ENCODE data around the gene ATG7. TPM values are rescaled to one million over a fixed set of nuclear protein-coding genes. Genes with fewer than 3 reads are reported as not detected.

ATG7 gene
- total and polyA plus RNA-seq, 2 donors from 2014 or later: 15.3 to 54.9 TPM

GRCh38 chr3:11391174-11391879, 119.1 kb downstream of the ATG7 start:
- DNase-seq: peak in 2 of 5 donors; percentile 70 to 72
- intact Hi-C loops (cut with DNase I): no loop called here
- Histone ChIP-seq H3K36me3 (ENCODE audit: control insufficient read depth in 2 of 3, insufficient read depth in 3 of 3, low read length in 3 of 3) (no peaks in the 10 kb centered on the region), H3K4me3 (ENCODE audit: low read length in 3 of 3) (peak overlapping the region in 2 of 3 donors; percentile 14 to 30), H3K4me1 (ENCODE audit: control insufficient read depth in 2 of 3, insufficient read depth in 2 of 3, low read depth in 1 of 3, low read length in 3 of 3) (peaks cover 0 to 6% (median 4%) of the 10 kb centered on the region in 3 donors), H3K27me3 (ENCODE audit: control insufficient read depth, insufficient read depth, low read length) (no peaks in the 10 kb centered on the region), H3K9me3 (ENCODE audit: control insufficient read depth in 2 of 3, insufficient read depth in 1 of 3, low read length in 3 of 3) (no peaks in the 10 kb centered on the region), H3K27ac (ENCODE audit: low read depth in 2 of 2, low read length in 2 of 2) (no peak overlapping the region), H3K9ac (ENCODE audit: low read length in 3 of 3) (no peak overlapping the region)
- no peak for FAIRE-seq
- no peak for TF ChIP-seq CTCF (IDR thresholded peaks at IDR 0.05; ENCODE audit: borderline replicate concordance, extremely low read depth, insufficient read depth)

GRCh38 chr3:11392014-11392859, 120.0 kb downstream of the ATG7 start:
- DNase-seq (peak in 1 of 5 donors; percentile 41), FAIRE-seq (no peak)
- Histone ChIP-seq H3K9ac (ENCODE audit: low read length in 3 of 3) (no peak overlapping the region), H3K27ac (ENCODE audit: low read depth in 2 of 2, low read length in 2 of 2) (no peak overlapping the region), H3K27me3 (ENCODE audit: control insufficient read depth, insufficient read depth, low read length) (no peaks in the 10 kb centered on the region), H3K36me3 (ENCODE audit: control insufficient read depth in 2 of 3, insufficient read depth in 3 of 3, low read length in 3 of 3) (no peaks in the 10 kb centered on the region), H3K4me1 (ENCODE audit: control insufficient read depth in 2 of 3, insufficient read depth in 2 of 3, low read depth in 1 of 3, low read length in 3 of 3) (peaks cover 0 to 6% (median 4%) of the 10 kb centered on the region in 3 donors), H3K4me3 (ENCODE audit: low read length in 3 of 3) (no peak overlapping the region), H3K9me3 (ENCODE audit: control insufficient read depth in 2 of 3, insufficient read depth in 1 of 3, low read length in 3 of 3) (no peaks in the 10 kb centered on the region)
- no peak for TF ChIP-seq CTCF (IDR thresholded peaks at IDR 0.05; ENCODE audit: borderline replicate concordance, extremely low read depth, insufficient read depth)
- intact Hi-C loops (cut with DNase I): no loop called here

- no peak overlapping the region for H3K27ac ChIP-seq (ENCODE audit: low read depth in 2 of 2, low read length in 2 of 2)
- DNase-seq: no peak
- H3K4me3 ChIP-seq (ENCODE audit: low read length in 3 of 3): no peak overlapping the region
- no peak overlapping the region for H3K9ac ChIP-seq (ENCODE audit: low read length in 3 of 3)
- no peaks in the 10 kb centered on the region for H3K27me3 ChIP-seq (ENCODE audit: control insufficient read depth, insufficient read depth, low read length)
- H3K4me1 ChIP-seq (ENCODE audit: control insufficient read depth in 2 of 3, insufficient read depth in 2 of 3, low read depth in 1 of 3, low read length in 3 of 3): peaks cover 0 to 6% (median 4%) of the 10 kb centered on the region in 3 donors
- no peaks in the 10 kb centered on the region for H3K36me3 ChIP-seq (ENCODE audit: control insufficient read depth in 2 of 3, insufficient read depth in 3 of 3, low read length in 3 of 3)
- no peaks in the 10 kb centered on the region for H3K9me3 ChIP-seq (ENCODE audit: control insufficient read depth in 2 of 3, insufficient read depth in 1 of 3, low read length in 3 of 3)
- no peak for FAIRE-seq
- intact Hi-C loops (cut with DNase I): no loop called here
- TF ChIP-seq CTCF (IDR thresholded peaks at IDR 0.05; ENCODE audit: borderline replicate concordance, extremely low read depth, insufficient read depth): no peak
Measured at GRCh38 chr3:11392860-11393114, 120.6 kb downstream of the ATG7 start.

Measured in kidney (tissue), 14 donors.